Naive thymus-derived CD4-positive, alpha-beta T cell (primary cell): Measurements from ENCODE around the gene KIF26B. TPM values are rescaled to one million over a fixed set of nuclear protein-coding genes. Genes with fewer than 3 reads are reported as not detected.
A peak's percentile ranks its signal among the peaks of the same experiment; 100 is the strongest.

Experiments
- ATAC-seq: fragments of 150-1000 bp; cut with Tn5 transposase; 2 replicates; pipeline ENCODE4 v1.10.0; 2021; ENCODE audit warnings: mild to moderate bottlenecking, moderate library complexity
- CTCF ChIA-PET: fragments of 350-600 bp; sonication (Branson Sonifier 250); formaldehyde crosslinking; loops from one replicate; lab custom pipeline; 2021; ENCODE audit warnings: antibody characterized with exemption; lab: Charles Lee
- POLR2A ChIA-PET: fragments of 350-600 bp; sonication (Branson Sonifier 250); formaldehyde crosslinking; loops from one replicate; lab custom pipeline; 2021; ENCODE audit warnings: antibody characterized with exemption, inconsistent platforms; lab: Charles Lee
- DNase-seq, 9 donors: peaks; one replicate each; pipeline versions ENCODE4 v3.0.0 to v3.0.0-alpha.2; 2020 to 2022; ENCODE audit warnings: mixed read lengths in 1 of 9
- H3K27ac ChIP-seq: one replicate; pipeline ENCODE4 v1.7.0; 2013; ENCODE audit warnings: mild to moderate bottlenecking, low read depth, low read length, moderate library complexity
- H3K27me3 ChIP-seq, 2 donors: one replicate each; pipeline ENCODE4 v1.7.0; 2013; ENCODE audit warnings: low read length in 2 of 2, mild to moderate bottlenecking in 2 of 2, moderate library complexity in 2 of 2; ENCODE audit not compliant: control insufficient read depth in 2 of 2, insufficient read depth in 2 of 2
- H3K36me3 ChIP-seq, 3 experiments: 1 replicate in 2 of 3; 2 replicates in 1 of 3; pipeline ENCODE4 v1.7.0; 2013; ENCODE audit warnings: low read length in 3 of 3, mild to moderate bottlenecking in 3 of 3, moderate library complexity in 1 of 3; ENCODE audit not compliant: insufficient read depth in 3 of 3, control insufficient read depth in 2 of 3
- H3K4me1 ChIP-seq, 2 donors: one replicate each; pipeline ENCODE4 v1.7.0; 2013; ENCODE audit warnings: low read length in 2 of 2, mild to moderate bottlenecking in 2 of 2, moderate library complexity in 1 of 2; ENCODE audit not compliant: control insufficient read depth in 2 of 2, insufficient read depth in 2 of 2
- H3K4me3 ChIP-seq: 2 replicates; pipeline ENCODE4 v1.7.0; 2013; ENCODE audit warnings: mild to moderate bottlenecking, low read length
- H3K9me3 ChIP-seq, 3 experiments: 1 replicate in 2 of 3; 2 replicates in 1 of 3; pipeline ENCODE4 v1.7.0; 2013; ENCODE audit warnings: low read length in 3 of 3; ENCODE audit not compliant: control insufficient read depth in 2 of 3
- H3K27ac Mint-ChIP-seq, 9 donors: one replicate each; pipeline ENCODE4 v1.8.0; 2020 to 2022; ENCODE audit warnings: mixed read lengths in 9 of 9, mild to moderate bottlenecking in 8 of 9, moderate library complexity in 5 of 9, inconsistent platforms in 2 of 9
- H3K27me3 Mint-ChIP-seq, 5 donors: one replicate each; pipeline ENCODE4 v1.8.0; 2021 to 2022; ENCODE audit warnings: mixed read lengths in 5 of 5, mild to moderate bottlenecking in 1 of 5
- H3K36me3 Mint-ChIP-seq, 5 donors: one replicate each; pipeline ENCODE4 v1.8.0; 2020 to 2022; ENCODE audit warnings: mixed read lengths in 5 of 5, mild to moderate bottlenecking in 3 of 5, inconsistent platforms in 1 of 5
- H3K4me1 Mint-ChIP-seq, 7 donors: one replicate each; pipeline ENCODE4 v1.8.0; 2020 to 2022; ENCODE audit warnings: mixed read lengths in 7 of 7, mild to moderate bottlenecking in 3 of 7, inconsistent platforms in 1 of 7
- H3K4me3 Mint-ChIP-seq, 10 donors: one replicate each; pipeline ENCODE4 v1.8.0; 2020 to 2022; ENCODE audit warnings: mild to moderate bottlenecking in 10 of 10, mixed read lengths in 10 of 10, moderate library complexity in 6 of 10, inconsistent platforms in 2 of 10
- H3K9me3 Mint-ChIP-seq, 11 donors: one replicate each; pipeline ENCODE4 v1.8.0; 2020 to 2022; ENCODE audit warnings: mixed read lengths in 11 of 11, mild to moderate bottlenecking in 4 of 11, inconsistent platforms in 1 of 11, moderate library complexity in 1 of 11
- intact Hi-C, 2 donors: fragments of 100-400 bp; cut with micrococcal nuclease; formaldehyde crosslinking; loops; one replicate each; pipeline ENCODE4 v1.15.1; 2023
- polyA plus RNA-seq, 2 donors: library from polyadenylated mRNA; unstranded; fragments of 300-500 nt; fragmentation: Illumina TruSeq; gene quantifications; one replicate each; pipeline ENCODE4 v1.2.3, GENCODE V29; 2021
- total RNA-seq, 6 experiments: library from RNA in 5 of 6; stranded (reverse) in 5 of 6; gene quantifications; 1 replicate in 5 of 6; 2 replicates in 1 of 6; pipeline ENCODE4 v1.2.3 and lab custom pipeline; 2021 to 2026

Gene KIF26B
- total and polyA plus RNA-seq, 7 experiments from 2014 or later, result 0.06 to 0.24 (median 0.21) TPM; not detected in 4

DNA sequence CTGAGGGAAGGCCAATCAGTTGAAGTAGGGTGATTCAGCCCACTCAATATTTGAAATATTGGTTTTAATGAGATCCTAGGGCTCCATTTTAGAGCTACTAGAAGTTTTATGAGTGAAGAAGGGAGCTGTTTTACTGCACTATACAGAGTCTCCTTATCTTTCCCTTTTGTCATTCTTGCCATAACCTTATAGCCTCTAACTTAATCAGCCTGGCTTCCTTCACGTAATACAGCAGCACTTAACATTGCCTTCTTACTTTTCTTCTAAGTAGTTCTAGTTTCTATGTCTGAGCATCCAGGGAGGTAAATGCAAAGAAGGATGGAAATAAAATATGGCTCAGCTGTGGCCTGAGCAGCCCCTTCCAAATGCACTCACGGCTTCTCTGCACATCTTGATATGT is 299.3 kb downstream of the KIF26B start:
- no peaks in the 10 kb centered on the region for H3K36me3 ChIP-seq
- no peak overlapping the region for H3K4me3 ChIP-seq
- no peak for DNase-seq
- no peaks in the 10 kb centered on the region for H3K9me3 ChIP-seq
- peaks cover 0 to 2% (median 0%) of the 10 kb centered on the region in 11 donors for H3K9me3 Mint-ChIP-seq
- ChIA-PET POLR2A (no interaction called here), CTCF (no interaction called here)
- H3K36me3 Mint-ChIP-seq, result no peaks in the 10 kb centered on the region
- no peaks in the 10 kb centered on the region for H3K27me3 ChIP-seq
- H3K27me3 Mint-ChIP-seq, result peaks cover 0 to 12% (median 3%) of the 10 kb centered on the region in 5 donors
- H3K27ac Mint-ChIP-seq, result no peak overlapping the region
- H3K4me1 ChIP-seq, result no peaks in the 10 kb centered on the region
- intact Hi-C loops, result no loop called here
- no peak for ATAC-seq
- no peaks in the 10 kb centered on the region for H3K4me1 Mint-ChIP-seq
- no peak overlapping the region for H3K4me3 Mint-ChIP-seq
- H3K27ac ChIP-seq, result no peak overlapping the region

GRCh38 chr1:245457562-245457961 is 302.8 kb downstream of the KIF26B start:
- no peaks in the 10 kb centered on the region for H3K36me3 Mint-ChIP-seq
- DNase-seq (no peak), ATAC-seq (no peak)
- intact Hi-C loops, result no loop called here
- Histone ChIP-seq H3K27me3 (no peaks in the 10 kb centered on the region), H3K4me1 (no peaks in the 10 kb centered on the region), H3K27ac (no peak overlapping the region), H3K4me3 (no peak overlapping the region), H3K9me3 (no peaks in the 10 kb centered on the region), H3K36me3 (no peaks in the 10 kb centered on the region)
- ChIA-PET POLR2A (no interaction called here), CTCF (no interaction called here)
- peaks cover 0 to 2% (median 0%) of the 10 kb centered on the region in 11 donors for H3K9me3 Mint-ChIP-seq
- no peak overlapping the region for H3K4me3 Mint-ChIP-seq
- peaks cover 0 to 20% (median 9%) of the 10 kb centered on the region in 5 donors for H3K27me3 Mint-ChIP-seq
- H3K27ac Mint-ChIP-seq, result no peak overlapping the region
- H3K4me1 Mint-ChIP-seq, result peaks cover 0 to 1% (median 0%) of the 10 kb centered on the region in 7 donors

DNA sequence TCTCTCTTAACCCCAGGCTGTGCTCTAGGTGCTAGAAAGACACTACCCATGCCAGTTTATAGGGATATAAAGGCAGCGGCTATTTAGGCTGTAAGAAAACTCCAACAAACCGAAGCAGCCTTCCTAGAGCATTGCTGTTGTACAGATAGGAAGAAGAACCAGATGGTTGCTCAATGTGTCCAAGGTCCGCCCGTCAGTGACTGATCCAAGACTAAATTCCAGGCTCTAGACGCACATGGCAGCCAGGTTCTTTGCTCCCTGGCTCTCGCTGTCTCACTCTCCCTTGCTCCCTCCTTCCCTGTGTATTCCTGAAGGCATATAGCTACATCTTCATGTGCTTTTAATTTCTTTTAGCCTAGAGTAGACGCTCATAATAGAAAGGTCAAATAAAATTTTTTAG is 303.4 kb downstream of the KIF26B start:
- Histone ChIP-seq H3K36me3 (no peaks in the 10 kb centered on the region), H3K4me1 (no peaks in the 10 kb centered on the region), H3K27me3 (no peaks in the 10 kb centered on the region), H3K4me3 (no peak overlapping the region), H3K9me3 (no peaks in the 10 kb centered on the region), H3K27ac (no peak overlapping the region)
- Mint-ChIP-seq H3K4me3 (no peak overlapping the region), H3K27me3 (peaks cover 0 to 20% (median 9%) of the 10 kb centered on the region in 5 donors), H3K4me1 (peaks cover 0 to 1% (median 0%) of the 10 kb centered on the region in 7 donors), H3K9me3 (peaks cover 0 to 2% (median 0%) of the 10 kb centered on the region in 11 donors), H3K36me3 (no peaks in the 10 kb centered on the region), H3K27ac (no peak overlapping the region)
- intact Hi-C loops, result no loop called here
- DNase-seq, result no peak
- CTCF ChIA-PET, result no interaction called here
- POLR2A ChIA-PET, result no interaction called here
- ATAC-seq, result no peak

DNA sequence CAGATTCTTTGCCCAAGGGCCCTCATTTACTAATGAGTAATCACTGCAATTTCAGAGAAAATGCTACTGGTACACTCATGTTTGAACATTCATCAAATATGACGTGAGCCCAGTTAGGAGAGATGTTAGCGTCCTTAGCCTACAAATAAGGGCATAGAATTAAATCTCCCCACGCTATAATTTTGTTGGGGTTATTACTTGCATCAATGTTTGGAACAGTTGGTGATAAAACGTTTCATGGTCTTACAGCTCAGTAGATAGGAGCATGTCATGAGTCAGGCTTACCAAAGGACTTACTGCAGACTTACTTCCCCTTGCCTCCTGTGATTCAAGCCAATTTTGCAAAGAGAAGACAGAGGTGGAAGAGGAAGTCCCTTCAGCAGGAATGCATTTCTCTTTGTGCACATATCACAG is 304.0 kb downstream of the KIF26B start:
- Mint-ChIP-seq H3K36me3 (no peaks in the 10 kb centered on the region), H3K27me3 (peaks cover 0 to 20% (median 9%) of the 10 kb centered on the region in 5 donors), H3K27ac (no peak overlapping the region), H3K9me3 (peaks cover 0 to 1% (median 0%) of the 10 kb centered on the region in 11 donors), H3K4me3 (no peak overlapping the region), H3K4me1 (peaks cover 0 to 1% (median 0%) of the 10 kb centered on the region in 7 donors)
- ChIA-PET CTCF (no interaction called here), POLR2A (no interaction called here)
- Histone ChIP-seq H3K4me1 (no peaks in the 10 kb centered on the region), H3K9me3 (no peaks in the 10 kb centered on the region), H3K36me3 (no peaks in the 10 kb centered on the region), H3K27ac (no peak overlapping the region), H3K27me3 (no peaks in the 10 kb centered on the region), H3K4me3 (no peak overlapping the region)
- intact Hi-C loops, result no loop called here
- DNase-seq (no peak), ATAC-seq (peak; percentile 86)

GRCh38 chr1:245459621-245460020 is 304.8 kb downstream of the KIF26B start:
- ATAC-seq (no peak), DNase-seq (no peak)
- peaks cover 0 to 1% (median 0%) of the 10 kb centered on the region in 7 donors for H3K4me1 Mint-ChIP-seq
- no peak overlapping the region for H3K27ac Mint-ChIP-seq
- peaks cover 0 to 4% (median 0%) of the 10 kb centered on the region in 11 donors for H3K9me3 Mint-ChIP-seq
- no peak overlapping the region for H3K4me3 ChIP-seq
- POLR2A ChIA-PET, result no interaction called here
- no peak overlapping the region for H3K27ac ChIP-seq
- H3K27me3 Mint-ChIP-seq, result peaks cover 0 to 20% (median 9%) of the 10 kb centered on the region in 5 donors
- intact Hi-C loops, result no loop called here
- CTCF ChIA-PET, result no interaction called here
- H3K36me3 ChIP-seq, result no peaks in the 10 kb centered on the region
- H3K9me3 ChIP-seq, result no peaks in the 10 kb centered on the region
- no peaks in the 10 kb centered on the region for H3K27me3 ChIP-seq
- no peaks in the 10 kb centered on the region for H3K36me3 Mint-ChIP-seq
- no peak overlapping the region for H3K4me3 Mint-ChIP-seq
- H3K4me1 ChIP-seq, result no peaks in the 10 kb centered on the region

DNA sequence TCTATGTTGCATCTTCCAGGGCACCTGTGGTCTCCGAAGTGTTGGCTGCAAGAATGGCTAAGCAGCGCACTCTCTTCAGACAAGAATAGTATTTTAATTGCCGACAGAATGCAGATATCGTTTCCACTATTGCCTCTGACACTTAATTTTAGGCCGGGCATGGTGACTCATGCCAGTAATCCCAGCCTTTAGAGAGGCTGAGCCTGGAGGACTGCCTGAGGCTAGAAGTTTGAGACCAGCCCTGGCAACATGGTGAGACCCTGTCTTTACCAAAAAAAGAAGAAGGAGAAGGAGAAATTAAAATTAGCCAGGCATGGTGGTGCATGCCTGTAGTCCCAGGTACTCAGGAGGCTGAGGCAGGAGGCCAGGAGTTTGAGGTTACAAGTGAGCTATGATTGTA is 306.9 kb downstream of the KIF26B start:
- CTCF ChIA-PET, result no interaction called here
- DNase-seq, result no peak
- Mint-ChIP-seq H3K27ac (no peak overlapping the region), H3K27me3 (peaks cover 0 to 20% (median 6%) of the 10 kb centered on the region in 5 donors), H3K9me3 (peaks cover 0 to 4% (median 0%) of the 10 kb centered on the region in 11 donors), H3K36me3 (no peaks in the 10 kb centered on the region), H3K4me1 (peaks cover 0 to 1% (median 0%) of the 10 kb centered on the region in 7 donors), H3K4me3 (no peak overlapping the region)
- intact Hi-C loops, result no loop called here
- H3K4me3 ChIP-seq, result no peak overlapping the region
- no peak overlapping the region for H3K27ac ChIP-seq
- H3K4me1 ChIP-seq, result no peaks in the 10 kb centered on the region
- H3K36me3 ChIP-seq, result no peaks in the 10 kb centered on the region
- ATAC-seq, result no peak
- H3K27me3 ChIP-seq, result no peaks in the 10 kb centered on the region
- POLR2A ChIA-PET, result no interaction called here
- no peaks in the 10 kb centered on the region for H3K9me3 ChIP-seq

DNA sequence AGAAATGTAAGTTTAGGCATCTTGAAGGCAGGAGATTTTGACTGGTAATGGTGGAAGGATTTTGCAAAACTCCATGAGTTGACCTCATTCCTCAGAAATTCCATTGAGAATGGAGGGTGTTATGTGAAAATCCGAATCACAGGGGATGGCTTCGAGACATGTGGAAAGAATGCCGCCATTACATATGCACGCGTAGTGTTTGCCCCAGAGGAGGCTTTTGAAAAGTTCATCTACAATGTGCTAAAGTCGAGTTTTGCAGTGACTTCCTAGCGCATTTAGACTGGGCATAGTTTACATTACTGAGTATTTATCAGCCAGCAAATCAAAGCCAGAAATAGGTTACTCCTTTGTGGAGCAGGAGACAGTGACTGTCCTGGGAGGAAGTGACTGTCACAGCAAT is 307.4 kb downstream of the KIF26B start:
- peaks cover 0 to 4% (median 0%) of the 10 kb centered on the region in 11 donors for H3K9me3 Mint-ChIP-seq
- Histone ChIP-seq H3K36me3 (no peaks in the 10 kb centered on the region), H3K4me3 (no peak overlapping the region), H3K4me1 (no peaks in the 10 kb centered on the region), H3K27ac (no peak overlapping the region), H3K9me3 (no peaks in the 10 kb centered on the region), H3K27me3 (no peaks in the 10 kb centered on the region)
- intact Hi-C loops, result no loop called here
- H3K27me3 Mint-ChIP-seq, result peaks cover 0 to 20% (median 6%) of the 10 kb centered on the region in 5 donors
- DNase-seq (no peak), ATAC-seq (no peak)
- CTCF ChIA-PET, result no interaction called here
- H3K4me1 Mint-ChIP-seq, result peaks cover 0 to 1% (median 0%) of the 10 kb centered on the region in 7 donors
- no peak overlapping the region for H3K4me3 Mint-ChIP-seq
- no peaks in the 10 kb centered on the region for H3K36me3 Mint-ChIP-seq
- POLR2A ChIA-PET, result no interaction called here
- H3K27ac Mint-ChIP-seq, result no peak overlapping the region
